Bone marrow (tissue), 2 donors: ENCODE results near the gene RAD51B.

ENCODE experiments used
- DNase-seq, 2 donors: peaks; one replicate each; lab custom pipeline; 2025; lab: John Stamatoyannopoulos, UW

The RAD51B gene

GRCh38 chr14:68551045-68551683 lies 731.6 kb downstream of the RAD51B start:
- no peak for DNase-seq

DNA sequence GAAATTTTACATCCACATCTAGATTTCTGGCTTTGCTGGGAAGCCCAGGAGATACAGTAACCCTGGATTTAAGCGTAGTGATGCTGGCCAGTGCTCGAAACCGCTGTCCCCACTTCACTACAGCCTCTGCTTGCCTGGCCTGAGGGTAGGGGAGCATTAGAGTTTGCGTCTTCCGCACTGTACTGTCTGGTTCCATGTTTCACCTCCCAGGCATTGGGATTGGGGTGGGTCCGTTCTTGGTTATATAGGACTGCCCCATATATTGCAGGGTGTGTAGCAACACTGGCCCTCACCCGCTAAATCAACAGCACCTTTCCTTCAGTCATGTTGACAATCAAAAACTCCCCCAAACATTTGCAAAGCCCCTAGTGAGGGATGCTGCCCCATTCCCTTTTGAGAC lies 732.5 kb downstream of the RAD51B start:
- no peak for DNase-seq

DNA sequence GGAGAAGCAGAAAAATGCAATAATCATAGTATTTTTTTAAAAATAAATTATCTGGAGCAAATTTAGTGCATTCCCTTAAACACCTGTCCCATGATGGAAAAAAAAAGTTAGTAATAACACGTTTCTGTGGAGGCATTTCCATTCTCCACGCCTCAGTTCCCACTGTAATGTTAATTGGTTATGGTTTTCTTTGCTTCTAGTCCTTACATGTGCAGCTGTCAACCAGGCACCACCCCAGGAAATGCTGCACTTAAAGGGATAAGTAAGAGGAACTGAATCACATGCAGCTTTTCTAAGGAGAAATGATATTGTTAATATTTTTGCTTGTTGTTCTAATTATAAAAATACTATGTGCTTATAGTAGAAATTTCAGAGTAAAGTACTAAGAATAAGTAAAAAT lies 733.0 kb downstream of the RAD51B start:
- DNase-seq: peak in 1 of 2 donors; percentile 40

DNA sequence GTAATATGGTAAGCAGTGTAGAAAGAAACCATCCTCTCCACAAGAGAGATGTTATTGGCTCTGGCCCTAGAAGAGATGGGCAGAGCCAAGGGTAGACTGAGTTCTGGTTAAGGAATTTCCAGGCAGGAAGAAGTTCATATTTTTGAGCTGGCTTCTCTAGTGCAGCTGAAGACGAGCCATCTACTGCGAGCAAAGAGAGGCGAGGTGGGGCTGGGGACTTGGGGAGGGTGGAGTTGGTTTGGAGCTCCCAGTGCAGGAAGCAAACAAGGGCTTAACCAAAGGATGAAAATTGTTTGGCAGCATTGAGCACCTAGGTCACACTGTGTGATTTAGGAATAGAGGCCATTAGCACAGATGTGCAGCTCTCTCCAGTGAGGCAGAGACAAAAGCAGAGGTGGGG lies 733.7 kb downstream of the RAD51B start:
- no peak for DNase-seq

GRCh38 chr14:68554231-68554630 lies 734.7 kb downstream of the RAD51B start:
- DNase-seq: no peak

DNA sequence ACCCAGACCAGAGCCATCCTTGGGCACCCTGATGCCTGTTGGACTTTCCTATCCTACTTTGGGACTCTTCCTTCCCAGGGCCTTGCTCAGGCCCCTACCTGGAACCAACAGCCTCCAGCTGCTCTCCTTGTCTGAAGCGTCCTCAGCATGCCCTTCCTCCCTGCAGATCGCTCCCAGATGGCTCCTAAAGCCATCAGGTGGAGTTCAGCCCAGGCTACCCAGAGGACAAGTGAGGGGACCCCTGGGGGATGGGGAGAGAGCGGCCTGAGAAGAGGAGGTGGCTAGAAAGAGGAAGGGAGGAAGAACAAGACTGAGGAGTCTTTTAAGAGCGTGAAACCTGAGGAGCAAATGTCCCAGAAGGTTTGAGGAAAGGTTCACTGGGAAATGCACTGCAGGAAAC lies 736.7 kb downstream of the RAD51B start:
- no peak for DNase-seq

DNA sequence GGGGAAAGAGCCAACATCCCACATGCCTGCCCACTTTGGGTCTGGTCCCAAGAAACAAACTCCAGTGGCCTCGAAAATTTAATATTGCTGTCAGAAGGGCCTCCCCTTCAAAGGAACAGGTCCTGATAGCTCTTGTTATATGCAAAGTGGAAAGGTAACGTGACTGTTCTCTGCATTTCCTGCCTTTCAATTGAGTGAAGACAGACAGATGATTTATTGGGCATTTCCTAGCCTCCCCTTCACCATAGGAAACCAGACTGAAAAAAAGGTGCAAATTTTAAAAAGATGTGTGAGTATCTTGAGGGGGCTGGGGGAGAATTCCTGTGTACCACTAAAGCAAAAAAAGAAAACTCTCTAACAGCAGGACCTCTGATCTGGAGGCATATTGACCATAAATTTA lies 738.1 kb downstream of the RAD51B start:
- DNase-seq: peak in 1 of 2 donors; percentile 53

GRCh38 chr14:68558096-68558495 lies 738.5 kb downstream of the RAD51B start:
- no peak for DNase-seq

DNA sequence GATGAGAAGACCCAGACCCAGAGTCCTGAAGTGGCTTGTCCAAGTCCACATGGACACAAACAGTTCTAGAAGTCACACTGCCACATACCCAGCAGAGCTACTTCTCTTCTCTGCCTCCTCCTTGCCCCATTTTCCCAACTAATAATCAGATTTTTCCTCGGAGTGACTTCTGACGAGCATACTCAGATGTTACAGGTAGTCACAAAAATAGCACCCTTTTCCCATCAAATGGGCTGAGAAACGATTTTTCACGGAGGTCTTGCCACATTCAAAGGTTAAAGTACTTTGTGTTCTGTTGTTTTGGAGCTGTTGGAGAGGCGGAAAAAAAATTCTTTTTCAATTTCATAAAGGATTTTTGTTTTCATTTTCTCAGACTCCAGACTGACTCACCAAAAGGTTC lies 740.4 kb downstream of the RAD51B start:
- no peak for DNase-seq

DNA sequence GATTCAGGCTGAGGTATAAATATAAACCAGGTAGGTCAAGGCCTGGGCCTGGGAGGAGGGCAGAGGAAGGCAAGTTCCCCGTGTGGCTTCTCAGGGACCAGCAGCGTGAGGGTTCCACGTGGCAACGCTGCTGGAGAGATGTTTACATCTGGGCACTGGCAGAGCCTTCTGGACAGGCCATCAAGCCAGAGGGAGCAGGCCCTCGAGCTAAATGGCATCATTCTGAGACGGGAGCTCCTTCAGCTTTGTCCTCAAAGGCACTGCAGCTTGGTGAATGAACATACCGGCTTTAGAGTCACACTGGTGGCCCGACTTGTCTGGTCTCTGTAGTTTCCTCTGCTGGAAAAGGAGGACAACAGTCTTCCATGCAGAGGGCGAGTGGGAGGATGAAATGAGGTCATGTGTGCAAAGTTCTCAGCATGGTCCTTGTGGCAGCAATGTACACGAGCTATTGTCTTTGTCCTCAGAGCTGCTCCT lies 742.0 kb downstream of the RAD51B start:
- DNase-seq: no peak

- DNase-seq: no peak
Measured at GRCh38 chr14:68562911-68563250, 743.3 kb downstream of the RAD51B start.

DNA sequence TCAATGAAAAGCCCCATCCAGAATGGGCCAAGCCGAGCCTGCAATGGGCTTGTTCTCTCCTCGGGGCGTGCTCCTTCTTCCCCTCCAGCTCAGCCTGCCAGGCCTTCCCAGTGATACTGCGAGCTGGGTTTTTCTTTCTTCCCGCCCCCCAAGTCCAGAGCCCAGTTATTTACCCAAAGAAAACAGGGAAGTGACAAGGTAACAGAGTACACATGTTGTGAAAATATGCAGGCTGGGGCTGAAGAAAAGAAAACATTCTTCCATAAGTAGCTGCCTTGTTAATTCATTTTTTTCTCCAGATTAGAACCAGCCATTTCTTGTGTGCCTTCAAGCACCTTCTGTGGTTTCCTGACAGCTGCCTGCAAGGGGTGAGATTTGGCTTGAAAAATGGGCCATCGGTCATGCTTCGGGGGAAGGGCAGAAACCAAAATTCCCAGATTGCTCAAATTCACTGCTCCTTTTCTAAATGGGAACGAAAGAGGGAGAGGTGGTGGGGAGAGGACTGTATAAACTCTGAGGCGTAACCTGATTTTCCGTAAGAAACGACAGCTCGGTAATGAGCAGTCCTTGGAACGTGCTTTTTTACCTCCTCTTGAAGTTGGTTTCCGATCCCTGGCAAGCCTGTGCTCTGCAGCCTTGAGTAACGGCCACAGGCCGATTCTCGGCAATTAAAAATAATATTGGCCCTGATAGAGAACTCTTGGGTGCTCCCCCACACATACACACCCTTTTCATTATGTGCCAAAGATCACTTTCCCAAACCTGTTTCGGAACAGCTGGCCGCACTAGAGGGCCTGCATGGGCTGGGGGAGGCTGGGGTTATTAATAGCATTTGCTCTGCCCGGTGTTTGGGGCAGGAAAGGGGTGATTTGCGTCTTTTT lies 743.9 kb downstream of the RAD51B start:
- DNase-seq: no peak

- no peak for DNase-seq
Measured at GRCh38 chr14:68564191-68564825, 744.7 kb downstream of the RAD51B start.

- no peak for DNase-seq
Measured at GRCh38 chr14:68564826-68565759, 745.5 kb downstream of the RAD51B start.

- DNase-seq: no peak
Measured at GRCh38 chr14:68566075-68566474, 746.5 kb downstream of the RAD51B start.

DNA sequence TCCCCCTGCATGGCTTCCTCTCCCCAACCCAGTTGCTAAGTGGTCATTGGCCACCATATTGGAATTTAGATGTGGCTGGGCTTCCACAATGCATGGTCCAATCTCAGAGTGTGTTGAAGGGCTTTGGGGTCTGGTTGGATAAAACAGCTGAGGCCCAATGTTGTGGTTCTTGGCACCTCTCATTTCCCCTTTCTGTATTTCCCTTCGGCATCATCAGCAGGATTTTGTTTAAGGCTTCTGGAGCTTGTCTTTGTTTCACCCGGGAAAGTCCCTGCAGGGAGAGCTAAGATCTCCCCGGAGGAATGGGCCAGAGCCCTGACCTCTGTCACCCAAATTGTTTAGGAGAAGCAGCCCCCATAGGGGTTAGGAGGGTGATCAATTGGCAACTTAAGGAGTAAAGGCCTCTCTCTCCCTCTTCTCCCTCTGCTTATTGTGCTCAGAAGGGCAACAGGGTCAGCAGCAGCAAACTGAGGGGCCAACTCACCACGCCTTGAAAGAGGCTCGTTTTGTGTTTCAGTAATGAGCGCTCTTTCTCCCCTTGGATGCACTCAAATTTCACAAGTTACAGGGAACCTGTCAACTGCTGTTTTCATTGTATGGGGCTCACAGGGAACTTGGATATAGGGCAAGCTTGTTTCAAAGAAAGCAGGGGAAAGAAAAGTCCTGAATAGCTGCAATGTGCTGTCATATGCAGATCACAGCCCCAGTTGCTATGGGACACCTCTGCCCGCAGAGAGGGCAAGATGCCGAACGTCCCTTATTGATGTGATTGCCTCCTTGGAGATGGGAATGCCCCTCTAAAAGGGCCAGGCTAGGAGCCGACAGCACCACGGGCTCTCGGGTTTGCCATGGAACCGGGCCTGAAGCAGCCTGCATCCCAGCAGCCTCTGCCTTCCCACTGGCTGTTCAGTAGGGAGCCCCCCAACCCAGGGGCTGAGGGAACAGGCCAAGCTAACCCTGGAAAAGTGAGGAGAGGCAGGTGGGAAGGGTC lies 749.6 kb downstream of the RAD51B start:
- no peak for DNase-seq

DNA sequence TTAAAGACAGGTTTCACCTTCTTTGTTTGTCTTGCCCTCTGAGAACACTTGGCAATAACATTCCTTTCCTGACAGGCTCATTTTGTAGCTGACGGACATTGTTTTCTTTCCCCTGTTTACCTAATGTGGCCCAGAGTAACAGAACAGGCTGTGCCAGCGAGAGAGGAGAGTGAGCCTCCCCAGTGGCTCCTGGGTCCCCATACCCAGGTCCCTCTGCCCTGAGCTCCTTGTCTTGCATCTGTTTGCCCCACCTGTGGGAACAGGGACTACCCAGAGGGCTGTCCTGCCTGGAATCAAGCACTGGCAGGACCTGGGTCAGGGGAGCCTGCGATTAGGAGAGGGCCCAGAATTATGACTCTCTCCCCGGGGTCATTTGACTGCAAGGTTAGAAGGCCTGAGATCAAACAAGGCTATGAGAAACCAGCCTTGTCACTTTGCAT lies 750.4 kb downstream of the RAD51B start:
- DNase-seq: no peak

DNA sequence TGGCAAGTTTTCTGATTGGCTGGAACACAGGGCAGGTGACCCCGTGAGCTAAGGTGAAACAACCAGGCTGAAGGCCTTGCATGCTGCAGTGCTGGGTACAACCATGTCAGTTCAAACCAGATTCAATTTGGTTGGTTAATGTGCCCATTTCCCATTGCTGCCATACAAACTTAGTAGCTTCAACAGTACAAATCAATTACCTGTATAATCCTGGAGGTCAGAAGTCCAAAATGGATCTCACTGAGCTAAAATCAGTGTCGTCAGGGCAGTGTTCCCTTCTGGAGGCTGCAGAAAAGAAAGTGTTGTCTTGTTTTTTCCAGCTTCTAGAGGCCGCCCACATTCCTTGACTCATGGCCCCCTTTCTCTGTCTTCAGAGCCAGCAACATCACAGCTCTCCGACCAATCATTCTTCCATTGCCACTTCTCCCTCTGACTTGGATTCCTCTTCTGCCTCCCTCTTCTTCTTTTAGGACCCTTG lies 751.6 kb downstream of the RAD51B start:
- DNase-seq: no peak

GRCh38 chr14:68571928-68572525 lies 752.4 kb downstream of the RAD51B start:
- no peak for DNase-seq

DNA sequence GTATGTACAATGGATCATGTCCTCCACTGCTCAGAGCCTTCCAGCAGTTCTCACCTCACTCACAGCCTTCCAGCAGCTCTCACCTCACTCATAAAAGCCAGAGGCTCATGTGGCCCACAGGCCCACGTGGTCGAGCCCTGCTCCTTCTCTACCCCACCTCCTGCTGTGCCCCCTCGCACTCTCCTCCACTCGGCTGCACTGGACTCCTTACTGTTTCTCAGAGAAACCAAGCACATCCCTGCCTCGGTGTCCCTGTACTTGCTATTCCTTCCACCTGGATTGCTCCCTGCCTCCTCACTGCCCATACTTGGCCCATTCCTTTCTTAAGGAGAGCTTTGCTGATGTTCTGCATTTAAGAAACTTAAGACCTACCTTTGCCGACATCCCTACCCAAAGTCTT lies 753.5 kb downstream of the RAD51B start:
- no peak for DNase-seq
